CD14-positive monocyte (primary cell): ENCODE measurements around the gene KIR2DL4. TPM values are rescaled to one million over a fixed set of nuclear protein-coding genes. Genes with fewer than 3 reads are reported as not detected.
"Not testable (repeated sequence)": the region's sequence is repeated elsewhere in the genome, so short reads cannot be mapped to it uniquely, and the experiment has no call there.

ENCODE experiments used
- DNase-seq, 3 donors: peaks; one replicate each; pipeline ENCODE4 v3.0.0-alpha.2; 2011 to 2022
- H2AFZ ChIP-seq: 2 replicates; pipeline ENCODE4 v1.6.0; 2012; ENCODE audit warnings: mild to moderate bottlenecking, low read depth, low read length, inconsistent platforms; ENCODE audit not compliant: insufficient read depth, poor library complexity, severe bottlenecking
- H3K27ac ChIP-seq, 2 donors: 1 replicate in 1 of 2; 2 replicates in 1 of 2; pipeline ENCODE4 v1.5.1; 2012 to 2013; ENCODE audit warnings: low read length in 2 of 2, control low read depth in 1 of 2, inconsistent platforms in 1 of 2, low read depth in 1 of 2, mild to moderate bottlenecking in 1 of 2
- H3K27me3 ChIP-seq, 2 donors: one replicate each; pipeline versions ENCODE4 v1.6.0 to v1.6.1; 2011 to 2013; ENCODE audit warnings: low read length in 2 of 2; ENCODE audit not compliant: control insufficient read depth in 2 of 2, insufficient read depth in 2 of 2
- H3K36me3 ChIP-seq, 2 donors: replicated peaks in 1 of 2; 1 replicate in 1 of 2; 2 replicates in 1 of 2; pipeline versions ENCODE4 v1.5.1 to v1.6.1; 2012 to 2013; ENCODE audit warnings: low read length in 2 of 2, control low read depth in 1 of 2, inconsistent platforms in 1 of 2, mild to moderate bottlenecking in 1 of 2; ENCODE audit not compliant: insufficient read depth in 2 of 2, control insufficient read depth in 1 of 2
- H3K4me1 ChIP-seq, 2 donors: 1 replicate in 1 of 2; 2 replicates in 1 of 2; pipeline versions ENCODE4 v1.5.1 to v1.6.1; 2012 to 2013; ENCODE audit warnings: low read length in 2 of 2, control low read depth in 1 of 2, inconsistent platforms in 1 of 2, mild to moderate bottlenecking in 1 of 2, moderate library complexity in 1 of 2; ENCODE audit not compliant: insufficient read depth in 2 of 2, control insufficient read depth in 1 of 2
- H3K4me2 ChIP-seq: replicated peaks from 2 replicates; pipeline ENCODE3; 2012; ENCODE audit warnings: low read length, moderate library complexity, mild to moderate bottlenecking; ENCODE audit not compliant: poor library complexity, severe bottlenecking; ENCODE audit errors: extremely low read depth
- H3K4me3 ChIP-seq, 3 experiments: fragments of 200-600 bp in 1 of 3; sonication (generic) in 1 of 3; replicated peaks in 1 of 3; 1 replicate in 2 of 3; 2 replicates in 1 of 3; pipeline ENCODE4 v1.5.1; 2011 to 2013; ENCODE audit warnings: low read length in 3 of 3, mild to moderate bottlenecking in 3 of 3, control low read depth in 2 of 3, low read depth in 2 of 3, inconsistent platforms in 1 of 3, moderate library complexity in 1 of 3
- H3K79me2 ChIP-seq: 2 replicates; pipeline ENCODE4 v1.6.0; 2012; ENCODE audit warnings: mild to moderate bottlenecking, control low read depth, inconsistent platforms, low read length, moderate library complexity; ENCODE audit not compliant: insufficient read depth
- H3K9ac ChIP-seq: 2 replicates; pipeline ENCODE4 v1.6.0; 2017; ENCODE audit warnings: low read length, mild to moderate bottlenecking; ENCODE audit not compliant: insufficient read depth, poor library complexity, severe bottlenecking
- H3K9me3 ChIP-seq, 2 donors: replicated peaks in 1 of 2; 1 replicate in 1 of 2; 2 replicates in 1 of 2; pipeline versions ENCODE4 v1.5.1 to v1.6.1; 2012 to 2013; ENCODE audit warnings: low read length in 2 of 2, control low read depth in 1 of 2; ENCODE audit not compliant: control insufficient read depth in 1 of 2, insufficient read depth in 1 of 2
- H4K20me1 ChIP-seq: 2 replicates; pipeline ENCODE4 v1.6.0; 2012; ENCODE audit warnings: mild to moderate bottlenecking, low read length, control low read depth, moderate library complexity; ENCODE audit not compliant: insufficient read depth
- H3K27ac Mint-ChIP-seq, 7 donors: one replicate each; pipeline ENCODE4 v1.8.0; 2020; ENCODE audit warnings: mild to moderate bottlenecking in 7 of 7, mixed read lengths in 7 of 7, moderate library complexity in 6 of 7, inconsistent platforms in 2 of 7
- H3K27me3 Mint-ChIP-seq, 3 donors: one replicate each; pipeline ENCODE4 v1.8.0; 2021 to 2022; ENCODE audit warnings: low read depth in 3 of 3, mild to moderate bottlenecking in 3 of 3, mixed read lengths in 3 of 3, moderate library complexity in 3 of 3, inconsistent platforms in 1 of 3
- H3K36me3 Mint-ChIP-seq, 2 donors: one replicate each; pipeline ENCODE4 v1.8.0; 2020; ENCODE audit warnings: mixed read lengths in 2 of 2, inconsistent platforms in 1 of 2, mild to moderate bottlenecking in 1 of 2
- H3K4me1 Mint-ChIP-seq: one replicate; pipeline ENCODE4 v1.8.0; 2020; ENCODE audit warnings: mild to moderate bottlenecking, mixed read lengths
- H3K4me3 Mint-ChIP-seq, 2 donors: one replicate each; pipeline ENCODE4 v1.8.0; 2020; ENCODE audit warnings: mild to moderate bottlenecking in 2 of 2, mixed read lengths in 2 of 2, moderate library complexity in 1 of 2
- H3K9me3 Mint-ChIP-seq, 7 donors: one replicate each; pipeline ENCODE4 v1.8.0; 2020 to 2022; ENCODE audit warnings: mixed read lengths in 7 of 7, mild to moderate bottlenecking in 6 of 7, moderate library complexity in 6 of 7, inconsistent platforms in 2 of 7
- WGBS: methylation state at CpG from one replicate; pipeline ENCODE4 v1.1.5; 2013; ENCODE audit warnings: missing lambda C conversion rate; ENCODE audit not compliant: insufficient coverage; 5-methylcytosine and 5-hydroxymethylcytosine counted together
- intact Hi-C, 2 donors: fragments of 100-400 bp; cut with micrococcal nuclease; formaldehyde crosslinking; loops; one replicate each; pipeline versions ENCODE4 v1.15.0 to v1.15.1; 2023
- polyA plus RNA-seq, 3 donors: library from polyadenylated mRNA; depleted of rRNA in 1 of 3; unstranded in 2 of 3; stranded (reverse) in 1 of 3; fragments of 300-500 nt in 2 of 3; fragments of >200 nt in 1 of 3; fragmentation: Illumina TruSeq in 2 of 3; gene quantifications; 1 replicate in 2 of 3; 2 replicates in 1 of 3; pipeline ENCODE4 v1.2.3, GENCODE V29; 2012 to 2021
- TF ChIP-seq, protein P1 (sequence below): fragments of 200-600 bp; IDR thresholded peaks from one replicate; pipeline ENCODE4 v1.8.0; 2022; ENCODE audit warnings: antibody characterized with exemption, mild to moderate bottlenecking

Gene KIR2DL4
- polyA plus RNA-seq, 3 donors, result 0.12 to 0.17 (median 0.14) TPM

DNA sequence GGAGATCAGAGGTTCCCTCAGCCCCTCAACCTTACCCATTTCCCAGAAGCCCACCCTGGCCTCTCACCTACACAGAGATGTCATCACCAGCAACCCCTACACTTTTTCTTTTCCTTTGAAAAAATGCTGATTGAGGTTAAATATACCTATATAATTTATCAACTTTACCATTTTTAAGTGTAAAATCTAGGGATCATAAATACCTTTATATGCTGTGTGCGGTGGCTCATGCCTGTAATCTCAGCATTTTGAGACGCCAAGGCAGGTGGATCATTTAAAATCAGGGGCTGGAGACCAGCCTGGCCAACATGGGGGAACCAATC is 3.1 kb downstream of the KIR2DL4 start:
- no peaks in the 10 kb centered on the region for H3K79me2 ChIP-seq
- H3K27me3 ChIP-seq, result no peaks in the 10 kb centered on the region
- TF ChIP-seq, protein P1, sequence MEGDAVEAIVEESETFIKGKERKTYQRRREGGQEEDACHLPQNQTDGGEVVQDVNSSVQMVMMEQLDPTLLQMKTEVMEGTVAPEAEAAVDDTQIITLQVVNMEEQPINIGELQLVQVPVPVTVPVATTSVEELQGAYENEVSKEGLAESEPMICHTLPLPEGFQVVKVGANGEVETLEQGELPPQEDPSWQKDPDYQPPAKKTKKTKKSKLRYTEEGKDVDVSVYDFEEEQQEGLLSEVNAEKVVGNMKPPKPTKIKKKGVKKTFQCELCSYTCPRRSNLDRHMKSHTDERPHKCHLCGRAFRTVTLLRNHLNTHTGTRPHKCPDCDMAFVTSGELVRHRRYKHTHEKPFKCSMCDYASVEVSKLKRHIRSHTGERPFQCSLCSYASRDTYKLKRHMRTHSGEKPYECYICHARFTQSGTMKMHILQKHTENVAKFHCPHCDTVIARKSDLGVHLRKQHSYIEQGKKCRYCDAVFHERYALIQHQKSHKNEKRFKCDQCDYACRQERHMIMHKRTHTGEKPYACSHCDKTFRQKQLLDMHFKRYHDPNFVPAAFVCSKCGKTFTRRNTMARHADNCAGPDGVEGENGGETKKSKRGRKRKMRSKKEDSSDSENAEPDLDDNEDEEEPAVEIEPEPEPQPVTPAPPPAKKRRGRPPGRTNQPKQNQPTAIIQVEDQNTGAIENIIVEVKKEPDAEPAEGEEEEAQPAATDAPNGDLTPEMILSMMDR, result no peak
- no peaks in the 10 kb centered on the region for H3K36me3 ChIP-seq
- H3K36me3 Mint-ChIP-seq, result no peaks in the 10 kb centered on the region
- peaks cover 3% of the 10 kb centered on the region for H3K4me1 Mint-ChIP-seq
- no peaks in the 10 kb centered on the region for H3K4me1 ChIP-seq
- H3K4me3 ChIP-seq, result no peak overlapping the region
- peaks cover 0 to under 1% of the 10 kb centered on the region in 2 donors for H3K9me3 ChIP-seq
- no peak overlapping the region for H3K4me2 ChIP-seq
- WGBS, result 100% methylated on average over 2 of the region's 2 CpGs
- no peak for DNase-seq
- H3K27ac Mint-ChIP-seq, result peak overlapping the region in 1 of 7 donors; percentile 65
- H3K4me3 Mint-ChIP-seq, result peak overlapping the region in 1 of 2 donors; percentile 5
- peaks cover 0 to 10% (median 8%) of the 10 kb centered on the region in 7 donors for H3K9me3 Mint-ChIP-seq
- H3K9ac ChIP-seq, result no peak overlapping the region
- no peak overlapping the region for H2AFZ ChIP-seq
- no peaks in the 10 kb centered on the region for H4K20me1 ChIP-seq
- intact Hi-C loops, result no loop called here
- H3K27me3 Mint-ChIP-seq, result peaks cover 14 to 29% (median 24%) of the 10 kb centered on the region in 3 donors
- H3K27ac ChIP-seq, result no peak overlapping the region

DNA sequence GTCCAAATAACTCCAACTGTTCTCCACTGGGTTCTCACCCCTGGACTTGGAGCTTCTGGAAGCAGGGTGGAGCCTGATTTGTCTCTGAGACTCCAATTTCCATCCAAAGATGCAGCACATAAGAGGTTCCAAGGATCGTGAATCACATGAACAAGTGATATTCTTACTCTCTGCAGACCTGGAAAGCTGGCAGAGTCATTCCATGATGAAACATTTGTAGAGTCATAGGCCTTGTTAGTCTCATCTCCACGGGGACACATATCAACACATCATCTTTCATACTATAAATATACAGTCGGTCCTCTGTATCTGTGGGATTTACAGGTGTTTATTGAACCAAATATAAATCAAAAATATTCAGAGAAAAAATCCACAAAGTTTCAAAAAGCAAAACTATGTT is 11.2 kb downstream of the KIR2DL4 start:
- H3K4me1 ChIP-seq, H3K27ac ChIP-seq, intact Hi-C loops, H3K36me3 Mint-ChIP-seq, H2AFZ ChIP-seq, H3K4me3 ChIP-seq, H3K36me3 ChIP-seq, H3K4me2 ChIP-seq, H3K79me2 ChIP-seq, H3K9me3 ChIP-seq, H3K27me3 ChIP-seq, H3K4me3 Mint-ChIP-seq, H3K4me1 Mint-ChIP-seq, H3K9ac ChIP-seq, H4K20me1 ChIP-seq: not testable (repeated sequence)
- Mint-ChIP-seq H3K27ac (peak overlapping the region in 1 of 7 donors; percentile 5), H3K27me3 (peaks cover 10 to 17% (median 14%) of the 10 kb centered on the region in 3 donors), H3K9me3 (peaks cover 11 to 25% (median 17%) of the 10 kb centered on the region in 7 donors)
- DNase-seq, result peak in 2 of 3 donors; percentile 54 to 67
- no CpG with 5 or more reads among the region's 3 CpGs for WGBS

DNA sequence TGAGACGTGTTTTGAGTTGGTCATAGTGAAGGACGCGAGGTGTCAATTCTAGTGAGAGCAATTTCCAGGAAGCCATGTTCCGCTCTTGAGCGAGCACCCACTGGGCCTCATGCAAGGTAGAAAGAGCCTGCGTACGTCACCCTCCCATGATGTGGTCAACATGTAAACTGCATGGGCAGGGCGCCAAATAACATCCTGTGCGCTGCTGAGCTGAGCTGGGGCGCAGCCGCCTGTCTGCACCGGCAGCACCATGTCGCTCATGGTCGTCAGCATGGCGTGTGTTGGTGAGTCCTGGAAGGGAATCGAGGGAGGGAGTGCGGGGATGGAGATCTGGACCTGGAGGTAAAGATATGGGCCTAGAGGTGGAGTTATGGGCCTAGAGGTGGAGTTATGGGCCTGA is 12.8 kb downstream of the KIR2DL4 start, which contains the start of gene KIR3DL1:
Gene KIR3DL1, plus strand, starts transcription at position 218 of the 400 bp plus-strand sequence.
- Mint-ChIP-seq H3K4me3 (peak within 1 kb of the TSS in 1 of 2 donors; percentile 13), H3K27me3 (peaks cover 11 to 17% (median 12%) of the 10 kb centered on the region in 3 donors)
- not testable (repeated sequence) for DNase-seq

More for the DNA sequence above, 12.8 kb downstream of the KIR2DL4 start, which contains the start of gene KIR3DL1:
- intact Hi-C loops, H3K4me1 ChIP-seq, H3K4me2 ChIP-seq, H3K36me3 Mint-ChIP-seq, H3K27me3 ChIP-seq, H3K27ac ChIP-seq, H4K20me1 ChIP-seq, H3K36me3 ChIP-seq, H3K4me3 ChIP-seq, H3K9ac ChIP-seq, H3K9me3 ChIP-seq, H3K79me2 ChIP-seq, H2AFZ ChIP-seq: not testable (repeated sequence)
- 83% methylated on average over 11 of the region's 17 CpGs for WGBS
- peak within 1 kb of the TSS in 3 of 7 donors; percentile 2 to 72 (median 61) for H3K27ac Mint-ChIP-seq
- H3K4me1 Mint-ChIP-seq, result peaks cover 11% of the 10 kb centered on the region
- peaks cover 7 to 19% (median 12%) of the 10 kb centered on the region in 7 donors for H3K9me3 Mint-ChIP-seq
